Measurements from ENCODE around the gene SEC11A. TPM values are rescaled to one million over a fixed set of nuclear protein-coding genes. Genes with fewer than 3 reads are reported as not detected.
"Not testable (repeated sequence)": the region's sequence is repeated elsewhere in the genome, so short reads cannot be mapped to it uniquely, and the experiment has no call there.

SEC11A gene
- total and polyA plus RNA-seq, 2 experiments from 2014 or later, result 218 to 271 TPM

DNA sequence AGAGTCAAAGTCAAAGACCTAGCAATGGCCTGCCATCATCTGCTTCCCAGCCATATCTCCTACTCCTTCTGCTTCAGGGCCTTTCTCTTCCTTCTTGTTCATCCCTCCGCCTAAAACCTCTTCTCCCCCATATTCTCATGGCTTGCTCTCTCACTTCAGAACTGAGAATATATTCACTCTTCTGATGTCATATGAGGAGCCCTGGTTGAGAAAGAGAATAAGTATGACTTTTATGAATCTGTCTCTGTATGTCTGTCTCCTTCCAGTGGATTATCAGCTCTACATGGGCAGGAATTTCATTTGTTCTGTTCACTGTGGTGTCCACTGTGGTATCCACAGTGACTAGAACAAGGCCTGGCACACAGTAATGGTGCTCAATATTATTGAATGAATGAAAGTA is 44.3 kb upstream of the SEC11A start:
- no peak for DNase-seq (ENCODE audit: low spot score)
- no peaks in the 10 kb centered on the region for H3K27me3 ChIP-seq
- H3K27ac ChIP-seq, result no peak overlapping the region
- WGBS (ENCODE audit: low lambda C conversion rate, missing lambda C conversion rate), result 100% methylated on average over 1 of the region's 1 CpG
- H3K4me1 ChIP-seq (ENCODE audit: insufficient read depth), result peaks cover 44% of the 10 kb centered on the region
- peaks cover 100% of the 10 kb centered on the region for H3K79me2 ChIP-seq
- no peak overlapping the region for H3K4me3 ChIP-seq
- no peaks in the 10 kb centered on the region for H3K9me2 ChIP-seq (replicated peaks; ENCODE audit: insufficient read depth)
- no peaks in the 10 kb centered on the region for H3K36me3 ChIP-seq (replicated peaks; ENCODE audit: insufficient read depth, low read depth)
- H3K9me3 ChIP-seq (ENCODE audit: low read depth), result no peaks in the 10 kb centered on the region
- H3K4me2 ChIP-seq, result no peak overlapping the region
- H2AFZ ChIP-seq, result no peak overlapping the region
- TF ChIP-seq EZH2phosphoT487 (IDR thresholded peaks at IDR 0.05; ENCODE audit: low read depth, severe bottlenecking, unreplicated experiment) (no peak), EZH2 (IDR thresholded peaks at IDR 0.05; ENCODE audit: borderline replicate concordance) (no peak)
- TF ChIP-seq, protein P1, sequence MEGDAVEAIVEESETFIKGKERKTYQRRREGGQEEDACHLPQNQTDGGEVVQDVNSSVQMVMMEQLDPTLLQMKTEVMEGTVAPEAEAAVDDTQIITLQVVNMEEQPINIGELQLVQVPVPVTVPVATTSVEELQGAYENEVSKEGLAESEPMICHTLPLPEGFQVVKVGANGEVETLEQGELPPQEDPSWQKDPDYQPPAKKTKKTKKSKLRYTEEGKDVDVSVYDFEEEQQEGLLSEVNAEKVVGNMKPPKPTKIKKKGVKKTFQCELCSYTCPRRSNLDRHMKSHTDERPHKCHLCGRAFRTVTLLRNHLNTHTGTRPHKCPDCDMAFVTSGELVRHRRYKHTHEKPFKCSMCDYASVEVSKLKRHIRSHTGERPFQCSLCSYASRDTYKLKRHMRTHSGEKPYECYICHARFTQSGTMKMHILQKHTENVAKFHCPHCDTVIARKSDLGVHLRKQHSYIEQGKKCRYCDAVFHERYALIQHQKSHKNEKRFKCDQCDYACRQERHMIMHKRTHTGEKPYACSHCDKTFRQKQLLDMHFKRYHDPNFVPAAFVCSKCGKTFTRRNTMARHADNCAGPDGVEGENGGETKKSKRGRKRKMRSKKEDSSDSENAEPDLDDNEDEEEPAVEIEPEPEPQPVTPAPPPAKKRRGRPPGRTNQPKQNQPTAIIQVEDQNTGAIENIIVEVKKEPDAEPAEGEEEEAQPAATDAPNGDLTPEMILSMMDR (IDR thresholded peaks at IDR 0.05; ENCODE audit: poor library complexity), result no peak
- H4K20me1 ChIP-seq (ENCODE audit: insufficient read depth, poor library complexity, severe bottlenecking), result peaks cover 99% of the 10 kb centered on the region

DNA sequence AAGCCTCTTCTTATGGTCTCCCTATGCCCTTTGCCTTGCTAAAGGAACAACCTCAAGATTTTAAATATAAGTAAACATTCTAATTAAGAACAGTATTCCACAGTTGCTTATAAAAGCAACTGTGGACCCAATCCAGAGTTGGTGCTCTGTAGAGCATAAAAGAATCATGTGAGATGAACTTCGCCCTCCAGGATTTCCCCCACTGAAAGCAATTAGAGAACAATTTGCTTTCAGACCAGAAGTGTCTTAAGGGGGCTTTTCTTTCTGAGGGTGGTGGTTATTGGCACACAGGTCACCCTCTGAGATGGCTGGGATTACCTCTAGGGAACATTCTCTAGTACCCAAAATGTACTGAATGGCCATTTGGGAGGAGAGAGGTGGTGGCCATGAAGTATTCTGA is 43.1 kb upstream of the SEC11A start:
- Histone ChIP-seq H3K4me3 (no peak overlapping the region), H3K9me2 (replicated peaks; ENCODE audit: insufficient read depth) (no peaks in the 10 kb centered on the region), H3K9me3 (ENCODE audit: low read depth) (no peaks in the 10 kb centered on the region), H3K27me3 (no peaks in the 10 kb centered on the region), H3K4me1 (ENCODE audit: insufficient read depth) (peaks cover 47% of the 10 kb centered on the region), H2AFZ (no peak overlapping the region), H3K36me3 (replicated peaks; ENCODE audit: insufficient read depth, low read depth) (no peaks in the 10 kb centered on the region), H3K4me2 (peak overlapping the region; percentile 43), H3K79me2 (peaks cover 100% of the 10 kb centered on the region), H3K27ac (peak overlapping the region; percentile 50), H4K20me1 (ENCODE audit: insufficient read depth, poor library complexity, severe bottlenecking) (peaks cover 95% of the 10 kb centered on the region)
- WGBS (ENCODE audit: low lambda C conversion rate, missing lambda C conversion rate), result 79% methylated on average over 1 of the region's 1 CpG
- DNase-seq (ENCODE audit: low spot score), result no peak
- TF ChIP-seq EZH2phosphoT487 (IDR thresholded peaks at IDR 0.05; ENCODE audit: low read depth, severe bottlenecking, unreplicated experiment), result no peak
- no peak for TF ChIP-seq EZH2 (IDR thresholded peaks at IDR 0.05; ENCODE audit: borderline replicate concordance)
- TF ChIP-seq, protein P1 (IDR thresholded peaks at IDR 0.05; ENCODE audit: poor library complexity), result no peak

DNA sequence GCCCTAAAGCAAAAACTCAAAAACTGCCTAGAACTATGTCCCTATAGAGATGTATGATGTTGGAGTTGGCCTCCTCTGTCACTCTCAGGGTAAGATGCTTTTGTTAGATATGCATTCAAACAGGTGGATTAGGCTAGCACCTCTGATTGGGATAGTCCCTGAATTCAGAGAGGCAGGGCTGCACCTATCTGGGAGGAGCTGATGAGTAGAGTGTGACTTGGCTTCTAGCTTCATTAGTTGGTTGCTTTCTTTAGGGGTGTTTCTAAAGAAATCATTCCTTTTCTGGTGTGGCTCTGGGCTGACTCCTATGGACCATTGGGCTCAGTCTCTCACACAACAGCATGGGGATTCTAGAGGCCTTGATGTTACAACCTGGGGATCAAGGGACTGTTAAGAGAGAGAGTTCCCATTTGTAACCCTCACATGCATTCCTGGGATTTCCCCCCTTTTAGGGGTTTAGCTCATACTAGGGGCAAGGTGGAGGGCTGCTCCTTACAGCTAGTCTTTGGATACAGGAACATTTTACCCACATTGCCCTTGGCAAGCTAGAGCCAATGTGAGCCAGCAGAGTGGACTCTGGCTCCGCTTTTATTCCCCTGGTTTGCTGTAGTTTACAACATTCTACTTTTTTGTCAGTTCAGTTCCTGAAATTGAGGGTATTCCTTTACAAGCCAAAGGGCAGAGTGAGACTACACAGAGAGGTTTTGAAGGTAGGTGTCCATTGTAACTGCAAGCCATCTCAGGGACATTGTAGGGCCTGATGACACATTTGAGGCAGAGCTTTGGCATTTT is 40.0 kb upstream of the SEC11A start:
- DNase-seq (ENCODE audit: low spot score), result no peak
- H3K27me3 ChIP-seq, result no peaks in the 10 kb centered on the region
- H2AFZ ChIP-seq, result no peak overlapping the region
- no peaks in the 10 kb centered on the region for H3K36me3 ChIP-seq (replicated peaks; ENCODE audit: insufficient read depth, low read depth)
- H3K9me2 ChIP-seq (replicated peaks; ENCODE audit: insufficient read depth), result no peaks in the 10 kb centered on the region
- H3K4me1 ChIP-seq (ENCODE audit: insufficient read depth), result peaks cover 49% of the 10 kb centered on the region
- no peak for TF ChIP-seq EZH2phosphoT487 (IDR thresholded peaks at IDR 0.05; ENCODE audit: low read depth, severe bottlenecking, unreplicated experiment)
- no peak for TF ChIP-seq EZH2 (IDR thresholded peaks at IDR 0.05; ENCODE audit: borderline replicate concordance)
- TF ChIP-seq, protein P1 (IDR thresholded peaks at IDR 0.05; ENCODE audit: poor library complexity), result no peak
- H4K20me1 ChIP-seq (ENCODE audit: insufficient read depth, poor library complexity, severe bottlenecking), result peaks cover 94% of the 10 kb centered on the region
- peak overlapping the region; percentile 40 for H3K27ac ChIP-seq
- 93% methylated on average over 1 of the region's 1 CpG for WGBS (ENCODE audit: low lambda C conversion rate, missing lambda C conversion rate)
- H3K4me3 ChIP-seq, result no peak overlapping the region
- no peaks in the 10 kb centered on the region for H3K9me3 ChIP-seq (ENCODE audit: low read depth)
- H3K79me2 ChIP-seq, result peaks cover 99% of the 10 kb centered on the region
- no peak overlapping the region for H3K4me2 ChIP-seq

DNA sequence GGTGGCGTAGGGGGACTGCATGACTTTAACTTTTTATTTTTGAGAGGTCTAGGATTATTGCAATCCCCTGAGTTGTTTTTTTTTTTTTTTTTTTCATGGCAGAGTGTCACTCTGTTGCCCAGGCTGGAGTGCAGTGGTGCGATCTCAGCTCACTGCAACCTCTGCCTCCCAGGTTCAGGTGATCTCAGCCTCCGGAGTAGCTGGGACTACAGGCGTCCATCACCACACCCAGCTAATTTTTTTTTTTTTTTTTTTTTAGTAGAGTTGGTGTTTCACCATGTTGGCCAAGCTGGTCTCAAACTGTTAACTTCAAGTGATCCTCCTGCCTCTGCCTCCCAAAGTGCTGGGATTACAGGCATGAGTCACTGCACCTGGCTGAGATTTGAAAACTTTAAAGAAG is 39.0 kb upstream of the SEC11A start:
- not testable (repeated sequence) for H3K27ac ChIP-seq; H3K36me3 ChIP-seq (replicated peaks; ENCODE audit: insufficient read depth, low read depth); H3K4me3 ChIP-seq; H3K9me3 ChIP-seq (ENCODE audit: low read depth); DNase-seq (ENCODE audit: low spot score); H2AFZ ChIP-seq; H3K4me2 ChIP-seq; H3K9me2 ChIP-seq (replicated peaks; ENCODE audit: insufficient read depth); H3K27me3 ChIP-seq
- WGBS (ENCODE audit: low lambda C conversion rate, missing lambda C conversion rate), result 62% methylated on average over 4 of the region's 4 CpGs
- Histone ChIP-seq H3K4me1 (ENCODE audit: insufficient read depth) (peaks cover 60% of the 10 kb centered on the region), H4K20me1 (ENCODE audit: insufficient read depth, poor library complexity, severe bottlenecking) (peaks cover 94% of the 10 kb centered on the region), H3K79me2 (peaks cover 99% of the 10 kb centered on the region)

Measured in hepatocyte (in vitro differentiated cells).